Heart left ventricle (tissue), 13 donors: ENCODE data around the gene ZWILCH.

Experiments used
- CTCF ChIP-seq, 12 donors: fragments of 200-600 bp; sonication (generic) in 4 of 12; IDR thresholded peaks; one replicate each; pipeline versions ENCODE4 v1.5.0 to v1.8.0; 2018 to 2022; ENCODE audit warnings: antibody characterized with exemption in 12 of 12, mild to moderate bottlenecking in 5 of 12
- POLR2A ChIP-seq, 2 donors: fragments of 450-650 bp; IDR thresholded peaks; one replicate each; pipeline ENCODE4 v1.6.1; 2017; ENCODE audit warnings: antibody characterized with exemption in 2 of 2, mild to moderate bottlenecking in 2 of 2, moderate library complexity in 2 of 2
- donor health status: ischemic (EF 13 %, LVEDD 7.1; RV severe dilation, severe dysfunction).
- donor health status: DM: no; HTN: yes; CAD: no.
- donor health status: DM: no; HTN: no; CAD: no.
- donor health status: ischemic (EF 25% LVEDD 6.9; RV normal size, moderate dysfunction).
- donor health status: ischemic (EF 25% LVEDD 5.7; RV mildly dilated, moderate dysfunction).
- donor health status: ischemic (EF 35%, LVEDD 5.7; RV mildly dilated, moderate dysfunction).
- donor health status: nonischemic (EF 11% LVEDD 7.7; RV severe dilation, severe dysfunction).
- donor health status: DM: yes; HTN: yes; CAD: no.
- donor health status: PGD.
- donor health status: ischemic (EF 29% LVEDD 5.4; RV normal size, mild dysfunction).
- donor health status: nonischemic (EF 23%, LVEDD 6.1; RV moderate dilation, normal function).

GRCh38 chr15:66489179-66489791 is 15.8 kb upstream of the ZWILCH start:
- TF ChIP-seq POLR2A (IDR thresholded peaks at IDR 0.05) (no peak), CTCF (IDR thresholded peaks at IDR 0.05) (no peak)
